ENCODE measurements around the gene KCNT1.

KCNT1 gene

GRCh38 chr9:135744333-135745070 is 42.5 kb downstream of the KCNT1 start:
- in situ Hi-C loops (cut with HindIII; ENCODE audit: low sequenced_read_pairs), result no loop called here

- in situ Hi-C loops (cut with HindIII; ENCODE audit: low sequenced_read_pairs), result no loop called here
These were observed 43.2 kb downstream of the KCNT1 start for GRCh38 chr9:135745189-135745588.

GRCh38 chr9:135745686-135746324 is 43.8 kb downstream of the KCNT1 start:
- in situ Hi-C loops (cut with HindIII; ENCODE audit: low sequenced_read_pairs), result no loop called here

GRCh38 chr9:135746565-135746964 is 44.6 kb downstream of the KCNT1 start:
- in situ Hi-C loops (cut with HindIII; ENCODE audit: low sequenced_read_pairs), result no loop called here

- in situ Hi-C loops (cut with HindIII; ENCODE audit: low sequenced_read_pairs), result no loop called here
These were observed 45.3 kb downstream of the KCNT1 start for GRCh38 chr9:135747311-135747710.

GRCh38 chr9:135748676-135749075 is 46.7 kb downstream of the KCNT1 start:
- in situ Hi-C loops (cut with HindIII; ENCODE audit: low sequenced_read_pairs), result no loop called here

GRCh38 chr9:135749171-135750045 is 47.4 kb downstream of the KCNT1 start:
- in situ Hi-C loops (cut with HindIII; ENCODE audit: low sequenced_read_pairs), result no loop called here

- in situ Hi-C loops (cut with HindIII; ENCODE audit: low sequenced_read_pairs), result no loop called here
These were observed 48.8 kb downstream of the KCNT1 start for GRCh38 chr9:135750786-135751185.

GRCh38 chr9:135751501-135751900 is 49.5 kb downstream of the KCNT1 start:
- in situ Hi-C loops (cut with HindIII; ENCODE audit: low sequenced_read_pairs), result no loop called here

GRCh38 chr9:135752281-135753204 is 50.6 kb downstream of the KCNT1 start:
- in situ Hi-C loops (cut with HindIII; ENCODE audit: low sequenced_read_pairs), result no loop called here

- in situ Hi-C loops (cut with HindIII; ENCODE audit: low sequenced_read_pairs), result no loop called here
These were observed 51.6 kb downstream of the KCNT1 start for GRCh38 chr9:135753391-135754105.

- in situ Hi-C loops (cut with HindIII; ENCODE audit: low sequenced_read_pairs), result no loop called here
These were observed 54.6 kb downstream of the KCNT1 start for GRCh38 chr9:135756576-135756975.

GRCh38 chr9:135757356-135757755 is 55.4 kb downstream of the KCNT1 start:
- in situ Hi-C loops (cut with HindIII; ENCODE audit: low sequenced_read_pairs), result no loop called here

GRCh38 chr9:135758056-135758455 is 56.1 kb downstream of the KCNT1 start:
- in situ Hi-C loops (cut with HindIII; ENCODE audit: low sequenced_read_pairs), result no loop called here

GRCh38 chr9:135758870-135759269 is 56.9 kb downstream of the KCNT1 start:
- in situ Hi-C loops (cut with HindIII; ENCODE audit: low sequenced_read_pairs), result no loop called here

- in situ Hi-C loops (cut with HindIII; ENCODE audit: low sequenced_read_pairs), result no loop called here
These were observed 57.8 kb downstream of the KCNT1 start for GRCh38 chr9:135759676-135760300.

GRCh38 chr9:135760465-135760864 is 58.5 kb downstream of the KCNT1 start:
- in situ Hi-C loops (cut with HindIII; ENCODE audit: low sequenced_read_pairs), result no loop called here

- in situ Hi-C loops (cut with HindIII; ENCODE audit: low sequenced_read_pairs), result no loop called here
These were observed 59.3 kb downstream of the KCNT1 start for GRCh38 chr9:135761150-135761844.

- in situ Hi-C loops (cut with HindIII; ENCODE audit: low sequenced_read_pairs), result no loop called here
These were observed 59.8 kb downstream of the KCNT1 start for GRCh38 chr9:135761845-135762168.
